Adipose tissue (tissue), 3 donors: Measurements from ENCODE around the gene RAB5IF. TPM values are rescaled to one million over a fixed set of nuclear protein-coding genes. Genes with fewer than 3 reads are reported as not detected.
"Not testable (repeated sequence)": the region's sequence is repeated elsewhere in the genome, so short reads cannot be mapped to it uniquely, and the experiment has no call there.

Source experiments
- H3K27ac ChIP-seq: one replicate; pipeline ENCODE4 v1.5.1; 2013; ENCODE audit warnings: low read depth, low read length
- WGBS, 3 donors: extraction: QIAGEN DNeasy Blood & Tissue Kit; methylation state at CpG; one replicate each; pipeline ENCODE4 v1.1.7; 2013; 5-methylcytosine and 5-hydroxymethylcytosine counted together
- polyA plus RNA-seq, 3 donors: library from polyadenylated mRNA; stranded (reverse); fragments of 200-250 nt; gene quantifications; one replicate each; pipeline ENCODE4 v1.2.3, GENCODE V29; 2013
- donor health status: healthy with polysubstance abuse.
- donor health status: Bipolar disorder and iron deficiency.
- donor health status: healthy.

RAB5IF gene
- 10 to 100 TPM; 56.1 to 97.0 (median 65.0) TPM for polyA plus RNA-seq

GRCh38 chr20:36605399-36606157 lies at the start of gene RAB5IF:
Gene RAB5IF (plus strand): TSS chr20:36605779. CDS start chr20:36605952, 173 bp downstream.
- 0% methylated on average over 79 to 90 of the region's 90 CpGs for WGBS, 3 donors
- H3K27ac ChIP-seq: peak within 1 kb of the TSS; percentile 84

- WGBS, 3 donors: 80 to 90% (median 86%) methylated on average over 2 of the region's 2 CpGs
- no peak overlapping the region for H3K27ac ChIP-seq
Measured at GRCh38 chr20:36562724-36563123, 42.9 kb upstream of the RAB5IF start.

- no peak overlapping the region for H3K27ac ChIP-seq
- 81 to 90% (median 90%) methylated on average over 1 of the region's 1 CpG for WGBS, 3 donors
Measured at GRCh38 chr20:36563374-36563773, 42.2 kb upstream of the RAB5IF start.

- 95 to 96% (median 95%) methylated on average over 12 to 13 of the region's 13 CpGs for WGBS, 3 donors
- H3K27ac ChIP-seq: not testable (repeated sequence)
Measured at GRCh38 chr20:36564078-36564725, 41.4 kb upstream of the RAB5IF start.

GRCh38 chr20:36564726-36565121 lies 40.9 kb upstream of the RAB5IF start:
- WGBS, 3 donors: 88 to 94% (median 90%) methylated on average over 6 of the region's 6 CpGs
- H3K27ac ChIP-seq: not testable (repeated sequence)

- H3K27ac ChIP-seq: no peak overlapping the region
- WGBS, 3 donors: 94 to 96% (median 95%) methylated on average over 3 of the region's 3 CpGs
Measured at GRCh38 chr20:36565520-36565919, 40.1 kb upstream of the RAB5IF start.

- H3K27ac ChIP-seq: no peak overlapping the region
- 82 to 92% (median 83%) methylated on average over 7 of the region's 7 CpGs for WGBS, 3 donors
Measured at GRCh38 chr20:36569847-36570429, 35.6 kb upstream of the RAB5IF start.

GRCh38 chr20:36571564-36572504 lies 33.7 kb upstream of the RAB5IF start:
- H3K27ac ChIP-seq: no peak overlapping the region
- 52 to 64% (median 54%) methylated on average over 17 of the region's 17 CpGs for WGBS, 3 donors

- 14 to 19% (median 17%) methylated on average over 20 of the region's 20 CpGs for WGBS, 3 donors
- peak overlapping the region; percentile 63 for H3K27ac ChIP-seq
Measured at GRCh38 chr20:36572701-36573102, 32.9 kb upstream of the RAB5IF start.

- H3K27ac ChIP-seq: peak within 1 kb of the TSS; percentile 88
- WGBS, 3 donors: 2 to 4% (median 2%) methylated on average over 51 to 79 of the region's 80 CpGs
Measured at GRCh38 chr20:36573103-36573797, 32.3 kb upstream of the RAB5IF start, which contains the start of gene TGIF2. Gene TGIF2 (plus strand): TSS chr20:36573597. CDS start chr20:36578775, 5,178 bp downstream.

- peak overlapping the region; percentile 88 for H3K27ac ChIP-seq
- WGBS, 3 donors: 0 to 1% (median 1%) methylated on average over 37 to 53 of the region's 53 CpGs
Measured at GRCh38 chr20:36573798-36574365, 31.7 kb upstream of the RAB5IF start.

GRCh38 chr20:36574366-36575135 lies 31.0 kb upstream of the RAB5IF start:
- 0 to 1% (median 1%) methylated on average over 47 to 58 of the region's 69 CpGs for WGBS, 3 donors
- H3K27ac ChIP-seq: no peak overlapping the region

GRCh38 chr20:36576081-36576445 lies 29.5 kb upstream of the RAB5IF start:
- WGBS, 3 donors: 17 to 75% (median 55%) methylated on average over 1 of the region's 1 CpG
- H3K27ac ChIP-seq: no peak overlapping the region

GRCh38 chr20:36578356-36579041 lies 27.1 kb upstream of the RAB5IF start:
- 96 to 97% (median 97%) methylated on average over 15 of the region's 15 CpGs for WGBS, 3 donors
- H3K27ac ChIP-seq: no peak overlapping the region

- H3K27ac ChIP-seq: no peak overlapping the region
- 75 to 93% (median 78%) methylated on average over 2 of the region's 2 CpGs for WGBS, 3 donors
Measured at GRCh38 chr20:36579996-36580545, 25.5 kb upstream of the RAB5IF start.

GRCh38 chr20:36582322-36582721 lies 23.3 kb upstream of the RAB5IF start:
- 83 to 88% (median 87%) methylated on average over 4 of the region's 4 CpGs for WGBS, 3 donors
- no peak overlapping the region for H3K27ac ChIP-seq
